Pulmonary artery endothelial cell (primary cell): ENCODE measurements around the gene ERP29. TPM values are rescaled to one million over a fixed set of nuclear protein-coding genes. Genes with fewer than 3 reads are reported as not detected.
"Not testable (repeated sequence)": the region's sequence is repeated elsewhere in the genome, so short reads cannot be mapped to it uniquely, and the experiment has no call there.

ENCODE experiments used
- DNase-seq: peaks from one replicate; pipeline ENCODE4 v3.0.0-alpha.2; 2011; ENCODE audit warnings: low read depth, low spot score
- total RNA-seq: library from RNA; depleted of rRNA; stranded (reverse); fragments of >200 nt; gene quantifications from 2 replicates; pipeline ENCODE4 v1.2.3, GENCODE V29; 2014

ERP29 gene
- total RNA-seq, 1 donor from 2014 or later, result 69.3 TPM

- no peak for DNase-seq
These were observed 22.1 kb downstream of the ERP29 start for GRCh38 chr12:112035219-112035785.

GRCh38 chr12:112036614-112037013 is 23.4 kb downstream of the ERP29 start:
- not testable (repeated sequence) for DNase-seq

GRCh38 chr12:112046003-112046402 is 32.8 kb downstream of the ERP29 start:
- no peak for DNase-seq

- no peak for DNase-seq
These were observed 36.1 kb downstream of the ERP29 start for GRCh38 chr12:112049351-112049750.

- DNase-seq, result no peak
These were observed 47.9 kb downstream of the ERP29 start for GRCh38 chr12:112061137-112061536.

GRCh38 chr12:112063273-112063672 is 50.0 kb downstream of the ERP29 start:
- no peak for DNase-seq

GRCh38 chr12:112066566-112066965 is 53.3 kb downstream of the ERP29 start:
- DNase-seq, result no peak

Other genes with a start within 250 kb of the ERP29 start
- gene ALDH2, start 246.5 kb upstream of the ERP29 start, total RNA-seq, result 69.0 and 113 TPM in 2 replicates
- gene MAPKAPK5, start 171.2 kb upstream of the ERP29 start, total RNA-seq, result 36.5 and 37.9 TPM in 2 replicates
- gene TMEM116, start 261 bp upstream of the ERP29 start, total RNA-seq, result 1.7 and 2.3 TPM in 2 replicates
- gene NAA25, start 95.4 kb downstream of the ERP29 start, total RNA-seq, result 22.6 and 29.2 TPM in 2 replicates
- 29.5 and 35.9 TPM in 2 replicates for gene TRAFD1, start 112.1 kb downstream of the ERP29 start, total RNA-seq